Spinal cord (tissue), 10 donors: ENCODE measurements around the gene MOGAT1. TPM values are rescaled to one million over a fixed set of nuclear protein-coding genes. Genes with fewer than 3 reads are reported as not detected.

Experiments used
- DNase-seq, 6 donors: peaks; one replicate each; pipeline versions ENCODE4 v3.0.0 to v3.0.0-alpha.2; 2013 to 2015; ENCODE audit warnings: low spot score in 6 of 6, low read depth in 4 of 6
- H3K27ac ChIP-seq: one replicate; pipeline ENCODE4 v1.5.1; 2013; ENCODE audit warnings: low read depth, low read length, control low read depth
- H3K27me3 ChIP-seq: one replicate; pipeline ENCODE4 v1.6.1; 2013; ENCODE audit warnings: low read length; ENCODE audit not compliant: control insufficient read depth, insufficient read depth
- H3K36me3 ChIP-seq: one replicate; pipeline ENCODE4 v1.6.1; 2013; ENCODE audit warnings: low read length; ENCODE audit not compliant: control insufficient read depth, insufficient read depth
- H3K4me1 ChIP-seq: one replicate; pipeline ENCODE4 v1.6.1; 2013; ENCODE audit warnings: low read length; ENCODE audit not compliant: control insufficient read depth, insufficient read depth
- H3K4me3 ChIP-seq: one replicate; pipeline ENCODE4 v1.5.1; 2013; ENCODE audit warnings: low read depth, low read length, control low read depth
- H3K9me3 ChIP-seq: one replicate; pipeline ENCODE4 v1.6.1; 2013; ENCODE audit warnings: low read length; ENCODE audit not compliant: control insufficient read depth, insufficient read depth
- WGBS: methylation state at CpG from one replicate; pipeline ENCODE4 v1.1.5; 2013; ENCODE audit warnings: missing lambda C conversion rate; ENCODE audit not compliant: insufficient coverage; 5-methylcytosine and 5-hydroxymethylcytosine counted together
- polyA plus RNA-seq, 2 donors: library from polyadenylated mRNA; unstranded; fragments of 120-200 nt; gene quantifications; one replicate each; pipeline ENCODE4 v1.2.1, GENCODE V29; 2013; ENCODE audit not compliant: insufficient read length in 2 of 2
- total RNA-seq, 2 donors: library from RNA; depleted of rRNA in 1 of 2; stranded (reverse); fragments of 120-200 nt in 1 of 2; fragments of >200 nt in 1 of 2; gene quantifications; one replicate each; pipeline versions ENCODE4 v1.2.3 to v1.2.4, GENCODE V29; 2013 to 2014
- donor health status: healthy.

The MOGAT1 gene
- total and polyA plus RNA-seq, 4 donors, result 0.20 to 0.22 (median 0.20) TPM; not detected in 1

DNA sequence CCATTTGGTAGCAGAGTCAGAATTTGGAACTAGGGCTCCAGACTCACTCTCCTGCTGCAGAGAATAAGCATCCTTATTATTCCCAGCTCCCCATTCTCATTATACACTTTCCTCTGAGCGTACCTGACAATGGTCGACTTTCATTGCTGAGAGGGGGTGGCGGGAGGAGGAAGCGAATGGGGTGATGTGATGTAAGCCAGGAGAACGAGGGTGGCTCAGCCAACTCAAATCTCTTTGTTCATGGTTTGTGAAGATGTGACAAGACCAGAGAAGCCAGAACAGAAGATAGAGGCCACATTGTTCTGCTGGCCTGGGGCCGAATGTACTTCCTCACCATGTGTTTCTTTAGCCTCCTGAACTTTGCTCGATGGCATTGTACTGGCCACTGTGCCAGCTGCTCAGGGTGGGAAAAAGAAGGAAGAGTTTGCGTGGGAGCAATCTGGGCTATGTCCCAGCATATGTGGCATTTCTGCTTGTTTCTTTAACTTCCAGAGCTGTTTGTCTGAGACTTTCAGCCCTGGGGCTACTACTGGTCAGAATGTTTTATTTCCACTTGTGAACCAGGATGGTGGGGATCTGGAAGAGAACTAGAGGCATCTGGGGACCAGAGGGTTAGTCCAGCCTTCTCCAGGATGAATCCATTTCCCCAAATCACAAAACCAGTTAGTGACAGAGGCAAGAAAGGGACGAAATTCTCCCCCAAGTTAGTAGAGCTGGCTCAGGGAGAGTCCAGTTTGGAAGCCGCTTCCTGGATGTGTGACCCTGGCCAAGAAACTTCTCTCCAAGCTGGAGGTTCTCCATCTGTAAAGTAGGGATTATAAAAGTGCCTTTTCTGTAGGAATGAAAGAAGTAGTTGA, 62.6 kb downstream of the MOGAT1 start:
- Histone ChIP-seq H3K4me3 (no peak overlapping the region), H3K27ac (peak overlapping the region; percentile 29), H3K36me3 (no peaks in the 10 kb centered on the region), H3K27me3 (no peaks in the 10 kb centered on the region), H3K9me3 (no peaks in the 10 kb centered on the region), H3K4me1 (peaks cover 10% of the 10 kb centered on the region)
- WGBS, result 33% methylated on average over 6 of the region's 10 CpGs
- peak in 2 of 6 donors; percentile 52 to 77 for DNase-seq

DNA sequence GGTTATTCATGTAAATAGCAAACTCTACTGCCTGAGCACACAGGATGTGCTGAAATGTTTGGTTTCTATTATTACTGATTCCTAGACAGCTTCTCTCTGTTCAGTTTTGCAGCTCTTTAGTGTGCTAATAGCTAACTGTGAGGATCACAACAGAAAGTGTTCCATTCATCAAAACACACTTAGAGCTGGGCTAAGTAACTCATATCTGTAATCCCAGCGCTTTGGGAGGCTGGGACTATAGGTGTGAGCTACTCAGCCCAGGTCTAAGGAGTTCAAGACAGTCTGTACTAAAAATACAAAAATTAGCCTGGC, 63.2 kb downstream of the MOGAT1 start:
- no peaks in the 10 kb centered on the region for H3K27me3 ChIP-seq
- WGBS, result no CpG with 5 or more reads among the region's 1 CpG
- H3K4me1 ChIP-seq, result peaks cover 10% of the 10 kb centered on the region
- no peak overlapping the region for H3K4me3 ChIP-seq
- H3K9me3 ChIP-seq, result no peaks in the 10 kb centered on the region
- H3K36me3 ChIP-seq, result no peaks in the 10 kb centered on the region
- DNase-seq, result no peak
- peak overlapping the region; percentile 29 for H3K27ac ChIP-seq

DNA sequence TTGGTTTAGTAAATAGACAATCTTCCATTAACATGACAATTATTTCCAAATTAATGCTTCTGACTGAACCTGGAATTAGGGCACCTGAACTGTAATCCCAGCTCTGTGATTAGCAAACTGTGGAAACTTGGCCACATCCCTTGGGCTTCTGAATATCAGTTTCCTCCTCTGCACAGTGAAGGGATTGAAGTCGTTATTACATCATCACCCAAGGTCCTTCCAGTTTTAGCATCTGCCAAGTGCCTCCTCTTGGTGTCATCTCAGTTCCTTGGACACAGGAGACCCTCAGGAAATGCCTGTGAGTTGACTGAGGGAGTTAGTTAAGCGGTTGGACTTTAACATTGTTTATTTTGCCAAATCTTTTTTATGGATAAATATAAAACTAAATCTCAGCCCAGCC, 64.8 kb downstream of the MOGAT1 start:
- Histone ChIP-seq H3K4me3 (no peak overlapping the region), H3K9me3 (no peaks in the 10 kb centered on the region), H3K4me1 (peaks cover 10% of the 10 kb centered on the region), H3K27me3 (no peaks in the 10 kb centered on the region), H3K36me3 (no peaks in the 10 kb centered on the region), H3K27ac (no peak overlapping the region)
- DNase-seq, result no peak
- WGBS, result no CpG with 5 or more reads among the region's 2 CpGs

DNA sequence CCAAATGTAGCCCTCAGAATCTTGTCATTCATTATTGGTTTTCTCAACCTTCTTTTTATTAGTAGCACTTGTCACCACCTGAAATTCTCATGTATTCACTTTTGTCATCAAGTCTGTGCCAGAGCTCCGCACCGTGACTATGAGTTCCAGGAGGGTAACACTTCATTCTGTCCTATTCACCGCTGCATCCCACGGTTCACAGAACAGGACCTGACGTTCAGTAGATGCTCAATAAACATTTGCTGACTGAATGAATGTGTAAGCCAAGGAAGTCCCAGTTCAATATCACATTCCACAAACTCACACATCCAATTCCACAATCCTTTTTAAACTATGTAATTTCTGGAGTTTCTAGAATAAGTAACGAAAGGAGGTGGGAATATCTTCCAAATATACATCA, 65.5 kb downstream of the MOGAT1 start:
- 95% methylated on average over 4 of the region's 6 CpGs for WGBS
- Histone ChIP-seq H3K27ac (no peak overlapping the region), H3K27me3 (no peaks in the 10 kb centered on the region), H3K9me3 (no peaks in the 10 kb centered on the region), H3K4me3 (no peak overlapping the region), H3K36me3 (no peaks in the 10 kb centered on the region), H3K4me1 (peaks cover 10% of the 10 kb centered on the region)
- no peak for DNase-seq

DNA sequence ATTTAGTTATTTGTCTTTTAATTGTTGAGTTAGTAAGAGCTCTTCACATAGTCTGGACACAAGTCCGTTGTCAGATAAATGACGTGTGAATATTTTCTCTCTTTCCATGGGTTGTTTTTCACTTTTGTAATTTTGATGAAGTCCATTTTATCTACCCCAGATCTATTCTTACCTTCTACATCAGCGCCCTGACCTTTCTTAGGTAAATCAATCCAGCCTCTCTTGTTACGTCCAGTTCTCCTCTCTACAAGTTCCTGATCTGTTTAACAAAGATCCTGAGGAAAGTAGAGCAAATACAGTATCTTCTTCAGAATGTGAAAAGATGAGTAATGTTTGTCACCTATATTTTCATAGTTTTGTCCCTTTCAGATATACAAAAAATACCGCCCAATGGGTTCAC, 66.9 kb downstream of the MOGAT1 start:
- no peaks in the 10 kb centered on the region for H3K27me3 ChIP-seq
- H3K4me3 ChIP-seq, result no peak overlapping the region
- peaks cover 10% of the 10 kb centered on the region for H3K4me1 ChIP-seq
- no peaks in the 10 kb centered on the region for H3K36me3 ChIP-seq
- no peak for DNase-seq
- no peaks in the 10 kb centered on the region for H3K9me3 ChIP-seq
- no peak overlapping the region for H3K27ac ChIP-seq
- WGBS, result 86% methylated on average over 1 of the region's 5 CpGs

DNA sequence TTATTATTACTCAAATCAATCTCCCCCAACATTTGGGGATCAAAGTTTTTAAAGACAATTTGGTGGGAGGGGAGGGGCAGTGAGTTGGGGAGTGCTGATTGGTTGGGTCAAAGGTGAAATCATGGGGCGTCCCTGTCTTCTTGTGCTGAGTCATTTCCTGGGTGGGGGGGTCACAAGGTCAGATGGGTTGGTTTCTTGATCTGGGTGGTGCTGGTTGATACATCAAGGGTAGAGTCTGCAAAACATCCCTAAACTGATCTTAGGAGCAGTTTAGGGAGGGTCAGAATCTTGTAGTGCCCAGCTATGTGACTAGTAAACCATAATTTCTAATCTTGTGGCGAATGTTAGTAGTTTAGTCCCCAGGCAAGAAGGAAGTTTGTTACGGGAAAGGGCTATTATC, 67.4 kb downstream of the MOGAT1 start:
- H3K27me3 ChIP-seq, result no peaks in the 10 kb centered on the region
- H3K27ac ChIP-seq, result no peak overlapping the region
- DNase-seq, result no peak
- no peak overlapping the region for H3K4me3 ChIP-seq
- no peaks in the 10 kb centered on the region for H3K36me3 ChIP-seq
- H3K4me1 ChIP-seq, result peaks cover 7% of the 10 kb centered on the region
- H3K9me3 ChIP-seq, result no peaks in the 10 kb centered on the region
- 64% methylated on average over 1 of the region's 3 CpGs for WGBS

DNA sequence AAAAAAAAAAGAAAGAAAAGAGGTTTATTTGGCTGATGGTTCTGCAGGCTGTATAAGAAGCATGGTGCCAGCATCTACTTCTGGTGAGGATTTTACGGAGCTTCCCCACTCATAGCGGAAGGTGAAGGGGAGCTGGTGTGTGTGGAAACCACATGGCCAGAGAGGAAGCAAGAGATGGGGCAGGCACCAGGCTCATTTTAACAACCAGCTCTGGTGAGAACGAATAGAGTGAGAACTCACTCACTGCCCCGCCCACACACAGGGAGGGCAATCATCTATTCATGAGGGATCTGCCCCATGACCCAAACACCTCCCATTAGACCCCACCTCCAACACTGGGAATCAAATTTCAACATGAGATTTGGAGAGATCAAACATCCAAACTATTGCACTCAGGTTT, 68.5 kb downstream of the MOGAT1 start:
- Histone ChIP-seq H3K36me3 (no peaks in the 10 kb centered on the region), H3K27me3 (no peaks in the 10 kb centered on the region), H3K4me1 (no peaks in the 10 kb centered on the region), H3K4me3 (no peak overlapping the region), H3K27ac (no peak overlapping the region), H3K9me3 (no peaks in the 10 kb centered on the region)
- WGBS, result 92% methylated on average over 2 of the region's 4 CpGs
- no peak for DNase-seq

DNA sequence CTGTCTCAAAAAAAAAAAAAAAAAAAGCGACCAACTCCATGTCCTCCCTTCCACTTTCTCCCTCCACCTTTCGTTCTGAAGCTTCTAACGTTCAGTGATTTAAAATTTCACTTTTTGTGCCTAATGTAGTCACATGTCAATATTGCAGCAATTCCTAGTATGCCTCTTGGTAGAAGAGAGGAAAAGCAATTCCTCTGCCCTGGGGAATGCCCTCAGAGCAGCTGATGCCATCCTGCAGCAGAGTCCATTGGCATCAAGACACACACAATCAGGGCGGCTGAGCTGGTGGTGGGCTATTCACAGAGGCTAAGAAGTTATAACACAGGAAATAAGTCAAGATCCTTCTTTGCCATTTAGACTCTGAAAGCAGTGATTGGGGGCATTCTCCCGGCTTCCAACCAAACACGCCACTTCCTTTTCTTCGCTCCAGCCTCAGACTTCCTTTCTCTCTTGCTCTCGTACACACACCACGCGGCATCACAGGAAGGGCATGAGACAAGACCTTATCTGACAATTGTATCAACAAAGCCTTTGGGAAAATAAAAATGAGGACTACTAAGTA, 71.9 kb downstream of the MOGAT1 start:
- WGBS, result 80% methylated on average over 1 of the region's 10 CpGs
- no peaks in the 10 kb centered on the region for H3K4me1 ChIP-seq
- no peak overlapping the region for H3K27ac ChIP-seq
- H3K36me3 ChIP-seq, result no peaks in the 10 kb centered on the region
- H3K27me3 ChIP-seq, result no peaks in the 10 kb centered on the region
- H3K4me3 ChIP-seq, result no peak overlapping the region
- no peaks in the 10 kb centered on the region for H3K9me3 ChIP-seq
- DNase-seq, result no peak

DNA sequence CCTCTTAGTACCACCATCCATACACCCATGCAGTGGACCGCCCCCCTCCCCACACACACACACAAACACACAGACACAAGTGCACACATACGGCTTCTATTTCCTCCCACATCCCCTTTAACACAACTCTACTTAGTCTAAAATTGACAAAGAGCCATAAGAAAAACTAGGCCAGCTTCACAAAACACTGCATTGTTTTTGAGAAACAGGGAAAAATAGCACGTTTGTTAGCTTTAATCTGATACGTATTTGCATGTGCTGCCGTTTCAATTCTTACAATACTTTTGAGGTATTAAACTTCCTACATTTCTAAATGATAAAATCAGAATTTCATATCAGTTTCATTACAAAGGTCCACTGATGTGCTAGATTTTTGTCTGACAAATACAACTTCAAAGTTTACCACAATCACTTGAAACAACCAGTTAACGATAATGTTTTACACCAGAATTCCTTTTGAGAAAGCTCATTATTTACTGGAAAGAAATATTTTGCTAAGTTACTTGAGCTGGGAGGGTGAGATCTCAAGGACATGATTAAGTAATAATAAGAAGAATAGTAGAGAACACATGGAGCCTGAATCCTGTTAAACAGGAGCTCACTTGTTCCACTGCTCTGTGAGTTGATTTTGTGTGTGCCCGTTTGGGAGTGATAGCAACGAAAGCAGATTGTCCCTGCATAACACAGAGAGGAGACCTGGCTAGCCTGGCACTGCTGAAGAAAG, 74.5 kb downstream of the MOGAT1 start:
- no peaks in the 10 kb centered on the region for H3K9me3 ChIP-seq
- 44% methylated on average over 3 of the region's 8 CpGs for WGBS
- H3K27me3 ChIP-seq, result no peaks in the 10 kb centered on the region
- H3K4me3 ChIP-seq, result no peak overlapping the region
- H3K36me3 ChIP-seq, result no peaks in the 10 kb centered on the region
- no peaks in the 10 kb centered on the region for H3K4me1 ChIP-seq
- peak in 2 of 6 donors; percentile 13 to 23 for DNase-seq
- no peak overlapping the region for H3K27ac ChIP-seq
